Transverse colon (tissue), 3 donors: Measurements from ENCODE around the gene PAK2.

ENCODE experiments used
- CTCF ChIP-seq, 5 experiments: fragments of 200-600 bp in 3 of 5; fragments of 450-650 bp in 2 of 5; sonication (generic) in 3 of 5; IDR thresholded peaks; 1 replicate in 2 of 5; 2 replicates in 3 of 5; pipeline ENCODE4 v1.5.1; 2016 to 2017; ENCODE audit warnings: antibody characterized with exemption in 5 of 5, inconsistent platforms in 3 of 5, mild to moderate bottlenecking in 2 of 5, moderate library complexity in 1 of 5
- EP300 ChIP-seq: sonication (generic); formaldehyde crosslinking; IDR thresholded peaks from one replicate; pipeline ENCODE4 v1.6.1; 2017; ENCODE audit warnings: antibody characterized with exemption, low read depth

GRCh38 chr3:196711838-196712513 lies 27.7 kb upstream of the PAK2 start, which contains the start of the genes CEP19 and PIGX:
- peak in 2 of 5 experiments; percentile 16 to 40 for TF ChIP-seq CTCF (IDR thresholded peaks at IDR 0.05)
- no peak for TF ChIP-seq EP300
